Loucy (cell line): ENCODE measurements around the gene AP4B1.
A peak's percentile ranks its signal among the peaks of the same experiment; 100 is the strongest.

Experiments
- H2AFZ ChIP-seq: fragments of 200-600 bp; sonication (generic); 2 replicates; pipeline ENCODE4 v1.6.0; 2016; ENCODE audit warnings: antibody characterized with exemption, mild to moderate bottlenecking, low read length, moderate library complexity
- H3F3A ChIP-seq: fragments of 200-600 bp; 2 replicates; pipeline ENCODE4 v1.6.0; 2016; ENCODE audit warnings: antibody characterized with exemption, low read depth, mild to moderate bottlenecking
- H3K27me3 ChIP-seq: fragments of 200-600 bp; sonication (generic); 2 replicates; pipeline ENCODE4 v1.6.1; 2014; ENCODE audit warnings: low read length, mild to moderate bottlenecking; ENCODE audit not compliant: insufficient read depth, poor library complexity, severe bottlenecking
- H3K36me3 ChIP-seq: fragments of 200-600 bp; sonication (generic); 2 replicates; pipeline ENCODE4 v1.6.1; 2016; ENCODE audit warnings: low read length; ENCODE audit not compliant: insufficient read depth
- H3K4me1 ChIP-seq: fragments of 200-600 bp; sonication (generic); 2 replicates; pipeline ENCODE4 v1.5.1; 2014; ENCODE audit warnings: low read length, mild to moderate bottlenecking; ENCODE audit not compliant: insufficient read depth, poor library complexity, severe bottlenecking
- H3K4me2 ChIP-seq: fragments of 200-600 bp; sonication (generic); 2 replicates; pipeline ENCODE4 v1.6.0; 2014; ENCODE audit warnings: antibody characterized with exemption, low read length, low read depth, mild to moderate bottlenecking; ENCODE audit not compliant: poor library complexity, severe bottlenecking
- H3K4me3 ChIP-seq: fragments of 200-600 bp; sonication (generic); 2 replicates; pipeline ENCODE4 v1.5.1; 2014; ENCODE audit warnings: low read length, mild to moderate bottlenecking, mixed read lengths; ENCODE audit not compliant: poor library complexity, severe bottlenecking
- H3K79me2 ChIP-seq: fragments of 200-600 bp; sonication (generic); 2 replicates; pipeline ENCODE4 v1.6.1; 2014; ENCODE audit warnings: low read length; ENCODE audit not compliant: insufficient read depth
- H3K9ac ChIP-seq: fragments of 200-600 bp; sonication (generic); 2 replicates; pipeline ENCODE4 v1.6.0; 2014; ENCODE audit warnings: mild to moderate bottlenecking, low read depth, low read length, moderate library complexity; ENCODE audit not compliant: poor library complexity, severe bottlenecking
- H3K9me2 ChIP-seq: fragments of 200-600 bp; sonication (generic); replicated peaks from 2 replicates; pipeline ENCODE4 v1.6.1; 2016; ENCODE audit warnings: low read depth, low read length, mixed read lengths
- H3K9me3 ChIP-seq: fragments of 200-600 bp; sonication (generic); 2 replicates; pipeline ENCODE4 v1.6.1; 2014; ENCODE audit warnings: mild to moderate bottlenecking, antibody characterized with exemption, low read length, low read depth; ENCODE audit not compliant: insufficient read depth
- H4K20me1 ChIP-seq: fragments of 200-600 bp; sonication (generic); 2 replicates; pipeline ENCODE4 v1.6.0; 2014; ENCODE audit warnings: antibody characterized with exemption, low read length, mild to moderate bottlenecking; ENCODE audit not compliant: insufficient read depth, poor library complexity, severe bottlenecking
- CTCF ChIP-seq: fragments of 200-600 bp; sonication (generic); conservative IDR thresholded peaks from 2 replicates; pipeline ENCODE4 v1.5.1; 2014; ENCODE audit warnings: mild to moderate bottlenecking, antibody characterized with exemption, low read length
- EZH2phosphoT487 ChIP-seq: fragments of 200-600 bp; IDR thresholded peaks from 2 replicates; pipeline ENCODE4 v1.6.1; 2018; ENCODE audit warnings: antibody characterized with exemption, mild to moderate bottlenecking, moderate library complexity, borderline replicate concordance

AP4B1 gene

GRCh38 chr1:113872219-113872935 is 32.2 kb downstream of the AP4B1 start:
- 0 out of 2 replicates have a peak, but pooled peaks cover 2% of the 10 kb centered on the region for H3F3A ChIP-seq
- peak overlapping the region; percentile 77 for H3K4me3 ChIP-seq
- H4K20me1 ChIP-seq, result no peaks in the 10 kb centered on the region
- no peaks in the 10 kb centered on the region for H3K36me3 ChIP-seq
- H3K4me1 ChIP-seq, result peaks cover 68% of the 10 kb centered on the region
- no peaks in the 10 kb centered on the region for H3K27me3 ChIP-seq
- H3K4me2 ChIP-seq, result peak overlapping the region; percentile 72
- H3K9me3 ChIP-seq, result no peaks in the 10 kb centered on the region
- peaks cover 39% of the 10 kb centered on the region for H3K79me2 ChIP-seq
- no peak for TF ChIP-seq CTCF
- no peak for TF ChIP-seq EZH2phosphoT487
- peak overlapping the region; percentile 66 for H2AFZ ChIP-seq
- peak overlapping the region; percentile 86 for H3K9ac ChIP-seq
- no peaks in the 10 kb centered on the region for H3K9me2 ChIP-seq

GRCh38 chr1:113871597-113872113 is 32.9 kb downstream of the AP4B1 start, which contains the start of gene PTPN22:
TSS of gene PTPN22 (minus strand) at chr1:113871712.
- peaks cover 41% of the 10 kb centered on the region for H3K79me2 ChIP-seq
- peak within 1 kb of the TSS; percentile 86 for H3K9ac ChIP-seq
- H3F3A ChIP-seq, result 0 out of 2 replicates have a peak, but pooled peaks cover 2% of the 10 kb centered on the region
- H3K27me3 ChIP-seq, result no peaks in the 10 kb centered on the region
- no peaks in the 10 kb centered on the region for H3K9me2 ChIP-seq
- H3K9me3 ChIP-seq, result no peaks in the 10 kb centered on the region
- H3K4me2 ChIP-seq, result peak within 1 kb of the TSS; percentile 72
- no peaks in the 10 kb centered on the region for H4K20me1 ChIP-seq
- peak within 1 kb of the TSS; percentile 77 for H3K4me3 ChIP-seq
- no peak for TF ChIP-seq EZH2phosphoT487
- TF ChIP-seq CTCF, result no peak
- H2AFZ ChIP-seq, result peak within 1 kb of the TSS; percentile 66
- H3K36me3 ChIP-seq, result no peaks in the 10 kb centered on the region
- H3K4me1 ChIP-seq, result peaks cover 76% of the 10 kb centered on the region

GRCh38 chr1:113870778-113871177 is 33.8 kb downstream of the AP4B1 start:
- H3K4me3 ChIP-seq, result peak overlapping the region; percentile 77
- peaks cover 77% of the 10 kb centered on the region for H3K4me1 ChIP-seq
- no peak for TF ChIP-seq CTCF
- TF ChIP-seq EZH2phosphoT487, result no peak
- H3K36me3 ChIP-seq, result no peaks in the 10 kb centered on the region
- no peak overlapping the region for H2AFZ ChIP-seq
- no peaks in the 10 kb centered on the region for H3K9me3 ChIP-seq
- peak overlapping the region; percentile 86 for H3K9ac ChIP-seq
- H3K27me3 ChIP-seq, result no peaks in the 10 kb centered on the region
- H4K20me1 ChIP-seq, result no peaks in the 10 kb centered on the region
- no peaks in the 10 kb centered on the region for H3K9me2 ChIP-seq
- peaks cover 47% of the 10 kb centered on the region for H3K79me2 ChIP-seq
- 0 out of 2 replicates have a peak, but pooled peaks cover 2% of the 10 kb centered on the region for H3F3A ChIP-seq
- H3K4me2 ChIP-seq, result peak overlapping the region; percentile 72
